NCI-H1436 treated with DMSO at 0.1 percent for 48 hours (cell line): ENCODE data around the gene COL1A1.
A peak's percentile ranks its signal among the peaks of the same experiment; 100 is the strongest.

ENCODE experiments used
- DNase-seq: peaks from one replicate; lab custom pipeline; 2025; lab: John Stamatoyannopoulos, UW

Gene COL1A1

GRCh38 chr17:50172130-50172529 lies 29.3 kb downstream of the COL1A1 start:
- DNase-seq, result no peak

DNA sequence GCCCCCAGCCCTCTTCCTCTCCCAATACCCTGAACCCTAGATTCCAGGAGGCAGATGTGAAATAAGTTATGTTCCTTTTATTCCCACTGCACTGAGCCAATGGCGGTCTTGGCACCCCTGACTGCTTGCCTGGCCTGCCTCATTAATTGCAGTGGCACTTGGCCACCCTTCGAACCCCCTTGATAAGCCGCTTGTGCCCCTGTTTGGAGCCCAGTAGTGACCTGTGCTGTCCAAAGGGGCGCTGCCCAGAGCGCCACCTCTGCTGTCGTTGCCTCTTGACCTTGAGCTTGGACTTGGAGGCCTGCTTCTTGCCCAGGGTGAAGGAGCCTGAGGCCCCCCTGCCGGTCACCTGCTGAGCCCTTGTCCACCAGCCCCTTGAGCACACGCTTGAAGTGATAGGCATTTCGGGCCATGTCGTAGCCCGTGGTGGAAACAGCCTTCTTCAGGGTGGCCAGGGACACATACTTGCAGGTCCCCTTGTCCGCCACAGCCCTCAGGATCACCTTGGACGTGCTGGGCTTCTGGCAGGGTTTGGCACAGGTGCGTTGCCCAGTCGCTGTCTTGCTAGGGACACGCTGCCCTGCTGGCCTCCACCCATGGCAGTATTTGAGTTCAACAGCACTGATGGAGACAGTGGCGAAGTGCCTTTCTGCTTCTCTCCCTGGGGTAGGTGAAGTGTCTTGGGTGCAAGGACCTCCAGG lies 29.9 kb downstream of the COL1A1 start:
- no peak for DNase-seq

DNA sequence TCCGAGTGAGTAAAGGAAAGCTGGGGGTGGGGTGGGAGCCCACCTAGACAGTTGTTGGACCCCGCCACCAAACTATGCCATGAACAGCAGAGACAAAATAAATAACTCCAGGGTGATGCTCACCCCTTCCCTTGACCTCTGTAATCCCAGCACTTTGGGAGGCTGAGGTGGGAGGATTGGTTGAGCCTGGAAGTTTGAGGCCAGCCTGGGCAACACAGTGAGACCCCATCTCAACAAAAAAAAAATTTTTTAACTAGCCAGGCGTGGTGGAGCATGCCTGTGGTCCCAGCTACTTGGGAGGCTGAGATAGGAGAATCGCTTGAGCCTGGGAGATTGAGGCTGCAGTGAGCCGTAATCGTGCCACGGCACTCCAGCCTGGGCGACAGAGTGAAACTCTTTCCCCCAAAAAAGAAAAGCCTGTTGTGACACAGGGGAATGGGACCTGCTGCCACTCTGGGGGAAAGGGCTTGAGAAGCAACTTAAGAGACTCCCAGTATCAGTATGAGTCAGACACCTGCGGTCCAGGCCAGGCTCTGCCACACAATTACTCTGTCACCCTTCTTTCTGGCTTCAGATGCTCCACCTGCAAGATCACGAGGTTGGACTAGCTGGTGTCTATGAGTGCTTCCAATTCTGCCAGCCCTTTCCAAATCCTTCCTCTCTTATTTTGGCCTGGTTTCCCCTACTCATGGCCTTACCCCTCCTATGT lies 30.6 kb downstream of the COL1A1 start:
- DNase-seq, result no peak

DNA sequence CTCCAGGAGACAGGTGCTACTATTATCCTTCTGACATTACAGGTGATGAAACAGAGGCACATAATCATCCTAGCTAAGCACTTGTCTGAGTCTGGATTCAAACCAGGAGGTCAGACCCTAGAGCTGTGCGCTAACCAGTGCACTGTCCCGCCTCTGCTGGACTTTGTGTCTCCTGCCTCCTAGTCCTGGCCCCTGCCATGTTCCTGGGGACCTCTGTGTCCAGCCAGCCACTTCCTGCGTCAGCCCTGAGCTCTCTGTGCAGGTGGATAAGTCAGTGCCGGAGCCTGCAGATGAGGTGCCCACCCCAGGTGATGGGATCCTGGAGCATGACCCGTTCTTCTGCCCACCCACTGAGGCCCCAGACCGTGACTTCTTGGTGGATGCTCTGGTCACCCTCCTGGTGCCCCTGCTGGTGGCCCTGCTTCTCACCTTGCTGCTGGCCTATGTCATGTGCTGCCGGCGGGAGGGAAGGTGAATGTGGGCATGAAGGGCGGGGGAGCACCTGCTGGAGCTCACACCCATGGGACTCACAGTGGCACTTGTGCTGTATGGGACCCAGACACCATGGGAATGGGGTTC lies 31.5 kb downstream of the COL1A1 start:
- DNase-seq, result no peak

DNA sequence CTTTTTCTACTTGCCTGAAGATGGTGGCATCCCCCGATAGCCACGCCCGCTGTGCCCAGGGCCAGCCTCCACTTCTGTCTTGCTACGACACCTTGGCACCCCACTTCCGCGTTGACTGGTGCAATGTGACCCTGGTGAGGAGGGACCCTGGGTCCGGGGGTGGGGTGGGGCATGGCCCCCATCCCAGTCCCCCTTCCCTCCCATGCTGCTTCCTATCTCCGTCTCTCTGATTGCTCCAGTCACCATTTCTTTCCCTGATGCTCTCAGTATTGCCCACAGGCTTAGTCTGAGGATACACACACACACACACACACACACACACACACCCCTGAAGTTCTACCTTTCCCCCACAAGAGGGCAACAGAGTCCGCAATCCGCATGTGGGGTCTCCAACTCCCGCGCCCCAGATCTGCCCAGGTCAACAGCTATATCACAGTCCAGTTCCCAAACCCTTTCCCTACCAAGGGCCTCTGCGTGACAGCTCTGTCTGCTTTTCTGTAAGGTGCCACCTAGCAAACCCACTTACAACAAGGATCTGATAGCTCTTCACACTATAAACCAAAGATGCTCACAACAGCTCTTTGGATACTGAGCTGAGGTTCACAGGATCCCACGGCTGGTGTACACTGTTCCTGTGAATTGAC lies 32.2 kb downstream of the COL1A1 start:
- DNase-seq, result no peak

GRCh38 chr17:50168319-50168718 lies 33.1 kb downstream of the COL1A1 start:
- no peak for DNase-seq

DNA sequence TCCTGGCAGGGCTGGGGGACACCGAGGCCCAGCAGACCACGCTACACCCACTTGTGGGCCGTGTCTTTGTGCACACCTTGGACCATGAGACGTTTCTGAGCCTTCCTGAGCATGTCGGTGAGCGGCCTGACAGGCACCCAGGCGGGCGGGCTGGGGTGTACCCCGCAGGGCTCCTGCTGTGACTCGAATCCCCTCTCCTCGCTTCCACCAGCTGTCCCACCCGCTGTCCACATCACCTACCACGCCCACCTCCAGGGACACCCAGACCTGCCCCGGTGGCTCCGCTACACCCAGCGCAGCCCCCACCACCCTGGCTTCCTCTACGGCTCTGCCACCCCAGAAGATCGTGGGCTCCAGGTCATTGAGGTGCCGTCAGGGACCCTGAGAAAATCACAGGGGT lies 34.1 kb downstream of the COL1A1 start:
- DNase-seq, result no peak

GRCh38 chr17:50166518-50167181 lies 34.8 kb downstream of the COL1A1 start:
- no peak for DNase-seq

GRCh38 chr17:50165867-50166517 lies 35.4 kb downstream of the COL1A1 start, which contains the start of gene SGCA:
Gene SGCA (plus strand): TSS chr17:50166005. CDS start chr17:50166041, 36 bp downstream.
- DNase-seq, result no peak

GRCh38 chr17:50165466-50165865 lies 36.0 kb downstream of the COL1A1 start:
- no peak for DNase-seq

- DNase-seq, result no peak
Observed at GRCh38 chr17:50165066-50165465, 36.4 kb downstream of the COL1A1 start.

- DNase-seq, result no peak
Observed at GRCh38 chr17:50164697-50164988, 36.8 kb downstream of the COL1A1 start.

- no peak for DNase-seq
Observed at GRCh38 chr17:50163843-50164696, 37.4 kb downstream of the COL1A1 start.

GRCh38 chr17:50162466-50163254 lies 38.8 kb downstream of the COL1A1 start:
- DNase-seq, result no peak

- no peak for DNase-seq
Observed at GRCh38 chr17:50161911-50162288, 39.5 kb downstream of the COL1A1 start.

DNA sequence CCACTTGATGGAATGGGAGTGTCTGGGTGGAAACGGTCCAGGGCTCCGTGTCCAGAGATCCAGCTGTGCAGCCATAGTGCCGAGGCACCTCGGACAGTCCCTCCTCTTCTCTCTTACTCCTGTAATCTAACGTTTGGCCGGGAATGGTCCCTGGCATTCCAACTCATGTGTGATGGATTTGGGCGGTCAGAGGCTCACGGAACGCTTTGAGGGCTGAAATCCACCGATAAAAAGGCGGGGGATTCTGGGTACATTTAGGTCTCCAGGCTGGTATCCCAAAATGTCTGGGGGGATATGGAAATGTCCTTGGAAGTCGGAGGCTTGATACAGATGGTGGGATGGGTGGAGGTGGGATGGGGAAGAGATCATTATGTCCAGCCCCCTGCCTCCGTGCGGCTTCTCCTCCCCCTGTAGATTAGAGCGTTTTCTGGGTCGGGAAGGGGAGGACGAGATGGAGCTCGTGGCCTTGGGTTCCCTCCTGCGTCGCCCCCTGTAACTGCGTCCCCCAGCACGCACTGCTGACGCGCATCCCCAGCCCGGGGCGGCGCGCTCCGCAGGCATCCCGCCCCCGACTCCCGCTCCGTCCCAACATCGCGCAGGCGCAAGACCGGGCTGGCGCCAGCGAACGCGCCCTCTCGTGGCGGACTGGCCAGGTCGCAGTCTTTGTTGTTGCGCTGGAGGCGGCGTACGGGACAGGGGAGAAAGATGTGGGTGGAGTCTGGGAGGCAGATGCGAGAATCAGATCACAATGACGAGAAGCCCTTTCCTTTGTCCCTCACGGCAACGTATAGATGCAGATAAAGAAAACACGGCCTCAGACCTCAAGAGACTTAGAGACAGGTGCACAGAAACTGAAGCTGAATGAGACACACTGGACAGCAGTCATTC lies 40.2 kb downstream of the COL1A1 start:
- peak; percentile 89 for DNase-seq

GRCh38 chr17:50157891-50158290 lies 43.5 kb downstream of the COL1A1 start:
- no peak for DNase-seq

GRCh38 chr17:50155115-50155819 lies 46.2 kb downstream of the COL1A1 start:
- no peak for DNase-seq
